ENCODE data around the gene TIAM1.

The TIAM1 gene

DNA sequence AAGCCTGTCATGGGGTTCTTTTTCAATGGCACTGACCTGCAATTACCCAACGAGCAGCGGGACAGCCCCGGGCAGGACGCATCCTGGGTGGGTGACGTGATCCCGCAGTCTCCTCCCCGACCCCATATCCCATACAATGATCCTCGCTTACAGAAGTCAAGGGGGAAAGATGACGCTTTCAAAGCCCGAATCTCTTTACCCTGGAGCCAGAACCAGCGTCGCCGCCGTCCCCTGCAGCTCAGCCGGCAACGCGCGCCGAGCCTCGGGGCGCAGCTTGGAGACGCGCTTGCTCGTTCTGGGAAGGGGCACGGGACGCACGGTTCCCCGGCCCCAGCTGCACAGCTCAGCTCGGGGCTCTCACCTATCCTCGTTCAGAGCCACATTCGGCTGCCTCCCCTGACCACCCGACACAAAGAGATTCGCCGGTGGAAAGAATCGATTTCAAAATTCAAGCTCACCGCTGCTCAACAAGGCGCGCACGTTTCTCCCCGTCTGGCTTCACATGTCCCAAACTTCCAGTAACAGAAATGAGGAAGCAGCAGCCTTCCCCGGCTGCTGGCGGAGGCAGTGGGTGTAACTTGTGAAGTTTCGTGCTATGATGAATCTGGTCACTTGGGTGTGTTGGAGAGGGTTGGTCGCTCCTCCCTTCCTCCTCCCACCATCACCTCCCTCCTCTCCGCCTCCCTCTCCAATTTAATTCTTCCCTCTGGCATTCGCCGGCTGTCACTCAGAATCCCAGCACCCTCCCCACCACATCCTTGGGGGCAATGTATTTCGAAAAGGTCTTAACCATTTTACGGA lies at the start of gene TIAM1:
Gene TIAM1 (minus strand): TSS at position 582 of the 801 bp plus-strand sequence. CDS start 77,289 bp downstream, outside the sequence.
- ATAC-seq: peak; percentile 55
- H3K36me3 Mint-ChIP-seq (ENCODE audit: low read depth): peaks cover 5% of the 10 kb centered on the region
- H3K27ac Mint-ChIP-seq: peak within 1 kb of the TSS; percentile 84
- H3K27me3 Mint-ChIP-seq: peaks cover 11% of the 10 kb centered on the region
- H3K4me1 Mint-ChIP-seq: peaks cover 62% of the 10 kb centered on the region
- H3K4me3 Mint-ChIP-seq: peak within 1 kb of the TSS; percentile 93
- H3K9me3 Mint-ChIP-seq: no peaks in the 10 kb centered on the region
- peak; percentile 42 for DNase-seq

GRCh38 chr21:31387560-31388186 lies 43.6 kb upstream of the TIAM1 start:
- H3K27ac Mint-ChIP-seq: no peak overlapping the region
- H3K36me3 Mint-ChIP-seq (ENCODE audit: low read depth): no peaks in the 10 kb centered on the region
- peaks cover 6% of the 10 kb centered on the region for H3K4me1 Mint-ChIP-seq
- no peak for ATAC-seq
- DNase-seq: no peak
- H3K4me3 Mint-ChIP-seq: no peak overlapping the region
- H3K9me3 Mint-ChIP-seq: no peaks in the 10 kb centered on the region
- H3K27me3 Mint-ChIP-seq: no peaks in the 10 kb centered on the region

- peaks cover 9% of the 10 kb centered on the region for H3K4me1 Mint-ChIP-seq
- no peak overlapping the region for H3K27ac Mint-ChIP-seq
- DNase-seq (no peak), ATAC-seq (no peak)
- no peaks in the 10 kb centered on the region for H3K9me3 Mint-ChIP-seq
- H3K4me3 Mint-ChIP-seq: no peak overlapping the region
- H3K36me3 Mint-ChIP-seq (ENCODE audit: low read depth): no peaks in the 10 kb centered on the region
- H3K27me3 Mint-ChIP-seq: no peaks in the 10 kb centered on the region
These were observed 41.9 kb upstream of the TIAM1 start for GRCh38 chr21:31386006-31386405.

GRCh38 chr21:31383770-31384169 lies 39.7 kb upstream of the TIAM1 start:
- no peaks in the 10 kb centered on the region for H3K27me3 Mint-ChIP-seq

GRCh38 chr21:31382060-31382459 lies 38.0 kb upstream of the TIAM1 start:
- Mint-ChIP-seq H3K27me3 (no peaks in the 10 kb centered on the region), H3K9me3 (peaks cover 4% of the 10 kb centered on the region), H3K36me3 (ENCODE audit: low read depth) (no peaks in the 10 kb centered on the region), H3K4me1 (peaks cover 9% of the 10 kb centered on the region), H3K4me3 (no peak overlapping the region), H3K27ac (no peak overlapping the region)
- no peak for ATAC-seq
- no peak for DNase-seq

More at GRCh38 chr21:31383770-31384169, 39.7 kb upstream of the TIAM1 start:
- H3K27ac Mint-ChIP-seq: no peak overlapping the region
- H3K9me3 Mint-ChIP-seq: peaks cover 4% of the 10 kb centered on the region
- H3K36me3 Mint-ChIP-seq (ENCODE audit: low read depth): no peaks in the 10 kb centered on the region
- no peak for ATAC-seq
- peaks cover 9% of the 10 kb centered on the region for H3K4me1 Mint-ChIP-seq
- no peak for DNase-seq
- H3K4me3 Mint-ChIP-seq: no peak overlapping the region

DNA sequence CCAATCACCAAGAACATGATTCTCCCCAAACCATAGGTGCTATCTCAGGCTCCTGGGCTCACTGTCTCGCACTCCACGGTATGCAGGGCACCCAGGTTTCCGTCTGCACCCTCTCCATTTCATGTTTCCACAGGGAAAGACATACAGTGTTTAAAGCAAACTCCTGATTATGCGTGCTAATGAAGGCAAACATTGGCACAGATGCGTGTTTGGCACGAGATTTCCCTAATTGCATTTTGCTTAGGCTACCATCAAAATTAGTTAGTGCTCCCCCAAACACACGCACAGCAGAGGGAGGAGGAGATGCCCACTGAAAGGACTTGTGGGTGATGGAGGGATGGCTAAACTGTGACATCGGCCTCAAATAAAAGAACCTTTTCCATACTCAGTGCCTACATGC lies 32.2 kb upstream of the TIAM1 start:
- DNase-seq (no peak), ATAC-seq (no peak)
- H3K4me3 Mint-ChIP-seq: no peak overlapping the region
- H3K9me3 Mint-ChIP-seq: peaks cover 4% of the 10 kb centered on the region
- no peak overlapping the region for H3K27ac Mint-ChIP-seq
- H3K27me3 Mint-ChIP-seq: no peaks in the 10 kb centered on the region
- no peaks in the 10 kb centered on the region for H3K36me3 Mint-ChIP-seq (ENCODE audit: low read depth)
- H3K4me1 Mint-ChIP-seq: peaks cover 5% of the 10 kb centered on the region

GRCh38 chr21:31374395-31374794 lies 30.3 kb upstream of the TIAM1 start:
- Mint-ChIP-seq H3K4me3 (no peak overlapping the region), H3K36me3 (ENCODE audit: low read depth) (no peaks in the 10 kb centered on the region), H3K27me3 (no peaks in the 10 kb centered on the region), H3K4me1 (peaks cover 7% of the 10 kb centered on the region), H3K9me3 (peaks cover under 1% of the 10 kb centered on the region), H3K27ac (no peak overlapping the region)
- no peak for ATAC-seq
- DNase-seq: no peak

DNA sequence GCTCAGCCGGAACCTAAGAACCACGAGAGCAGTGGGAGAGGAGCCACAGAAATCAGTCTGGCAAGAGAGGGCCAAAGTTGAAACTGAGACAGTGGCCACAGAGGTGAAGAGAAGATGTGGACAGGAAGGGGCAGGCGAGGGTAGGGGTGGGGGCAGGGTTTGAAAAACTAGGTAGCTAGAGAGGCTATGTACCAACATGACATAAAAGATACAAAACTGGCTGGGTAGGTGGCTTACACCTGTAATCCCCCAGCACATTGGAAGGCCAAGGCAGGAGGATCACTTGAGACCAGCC lies 28.4 kb upstream of the TIAM1 start:
- Mint-ChIP-seq H3K9me3 (no peaks in the 10 kb centered on the region), H3K4me3 (no peak overlapping the region), H3K36me3 (ENCODE audit: low read depth) (no peaks in the 10 kb centered on the region), H3K27ac (no peak overlapping the region), H3K4me1 (peaks cover 11% of the 10 kb centered on the region), H3K27me3 (no peaks in the 10 kb centered on the region)
- no peak for DNase-seq
- ATAC-seq: no peak

DNA sequence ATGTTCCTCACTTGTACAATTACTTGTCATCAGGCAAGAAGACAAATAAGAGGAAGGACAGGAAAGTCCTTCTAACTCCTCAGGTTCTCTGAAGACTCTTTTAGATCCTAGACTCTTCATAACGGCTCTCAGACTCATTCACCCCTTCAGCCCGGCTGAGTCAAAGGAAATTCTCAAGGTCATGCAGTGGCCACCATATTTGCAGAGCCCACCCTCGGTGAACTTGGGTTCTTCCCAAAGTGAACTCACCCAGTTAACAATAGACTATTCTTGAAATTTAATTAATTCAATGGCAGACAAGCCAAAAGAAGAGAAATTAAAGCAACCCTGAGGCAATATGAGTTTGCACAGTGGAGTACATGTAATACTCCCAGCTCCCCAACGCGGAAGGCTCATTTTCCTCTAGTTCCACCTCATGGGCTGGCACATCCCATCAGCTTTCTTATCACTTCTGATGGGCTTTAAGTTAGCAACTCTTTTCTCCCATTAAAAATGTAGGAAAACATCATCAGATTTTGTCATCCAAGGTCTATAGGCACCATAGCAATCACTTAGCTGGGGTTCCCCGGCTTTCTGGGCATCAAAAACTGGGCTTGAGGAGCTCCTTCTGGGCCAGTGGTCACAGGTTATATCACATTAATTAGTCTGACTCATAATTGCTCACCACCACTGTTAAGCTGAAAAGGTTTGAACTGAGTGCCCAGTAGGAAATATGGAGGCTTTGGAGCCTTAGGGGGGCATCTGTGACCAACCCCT lies 27.8 kb upstream of the TIAM1 start:
- Mint-ChIP-seq H3K9me3 (no peaks in the 10 kb centered on the region), H3K27ac (no peak overlapping the region), H3K4me3 (no peak overlapping the region), H3K4me1 (peaks cover 15% of the 10 kb centered on the region), H3K27me3 (no peaks in the 10 kb centered on the region), H3K36me3 (ENCODE audit: low read depth) (no peaks in the 10 kb centered on the region)
- ATAC-seq: no peak
- DNase-seq: no peak

DNA sequence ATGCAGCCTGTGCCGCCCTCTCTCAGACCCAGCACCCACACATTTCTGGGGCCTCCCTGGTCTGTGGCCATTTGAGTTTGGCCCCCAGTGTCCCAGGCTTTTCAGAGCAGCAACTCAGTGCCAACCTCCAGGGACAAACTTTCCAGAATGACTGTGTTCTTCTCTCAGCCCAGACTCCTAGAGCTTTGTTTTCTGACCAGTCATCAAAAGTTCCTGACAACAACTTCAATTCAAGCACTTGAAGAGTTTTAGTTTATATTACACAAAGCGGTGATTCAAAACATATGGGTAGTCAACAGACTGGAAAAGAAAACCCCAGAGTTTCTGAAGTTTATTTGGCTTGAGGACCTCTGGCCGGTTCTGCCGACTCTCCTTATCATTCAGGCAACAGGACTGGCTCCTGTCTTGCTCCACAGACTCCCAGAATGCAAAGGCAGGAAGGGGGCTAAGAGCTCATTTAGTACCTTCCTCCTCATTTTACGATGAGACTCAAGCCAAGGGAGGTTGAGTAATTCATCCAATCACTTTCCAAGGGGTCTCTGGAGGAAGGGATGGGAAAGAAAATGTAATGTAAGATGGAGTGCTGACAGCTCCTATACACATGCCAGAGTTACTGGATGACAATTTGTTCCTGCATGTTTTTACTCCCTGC lies 27.0 kb upstream of the TIAM1 start:
- Mint-ChIP-seq H3K4me1 (peaks cover 24% of the 10 kb centered on the region), H3K27me3 (no peaks in the 10 kb centered on the region), H3K9me3 (no peaks in the 10 kb centered on the region), H3K36me3 (ENCODE audit: low read depth) (no peaks in the 10 kb centered on the region), H3K27ac (no peak overlapping the region), H3K4me3 (no peak overlapping the region)
- no peak for ATAC-seq
- no peak for DNase-seq

DNA sequence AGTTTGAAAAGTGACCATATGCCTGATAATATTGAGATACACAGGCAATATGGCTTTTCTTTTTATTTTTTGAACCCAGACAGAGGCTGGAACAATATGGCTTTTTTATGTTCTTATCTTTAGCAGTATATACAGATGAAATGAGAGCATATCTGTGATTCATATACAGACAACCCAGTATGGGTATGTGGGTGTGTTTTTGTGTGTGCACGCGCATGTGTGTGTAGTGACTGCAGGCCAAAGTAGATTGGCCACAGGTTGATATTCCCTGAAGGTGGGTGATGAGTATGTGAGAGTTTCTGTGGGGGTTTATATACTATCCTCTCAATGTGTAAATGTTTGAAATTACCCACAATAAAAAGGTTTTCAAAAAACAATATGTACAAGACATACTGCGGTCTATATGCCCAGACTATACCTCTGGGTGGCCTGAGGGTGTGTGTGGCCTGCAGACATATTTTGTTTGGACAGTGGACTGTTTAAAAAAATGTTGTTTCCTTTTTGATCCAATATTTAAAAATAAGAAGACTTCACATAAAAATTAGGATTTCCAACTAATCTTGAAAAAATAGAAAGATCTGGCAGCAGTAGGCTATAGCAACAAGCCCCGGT lies 26.3 kb upstream of the TIAM1 start:
- Mint-ChIP-seq H3K4me3 (no peak overlapping the region), H3K27ac (no peak overlapping the region), H3K27me3 (no peaks in the 10 kb centered on the region), H3K36me3 (ENCODE audit: low read depth) (no peaks in the 10 kb centered on the region), H3K4me1 (peaks cover 25% of the 10 kb centered on the region), H3K9me3 (no peaks in the 10 kb centered on the region)
- DNase-seq: no peak
- ATAC-seq: peak; percentile 63

DNA sequence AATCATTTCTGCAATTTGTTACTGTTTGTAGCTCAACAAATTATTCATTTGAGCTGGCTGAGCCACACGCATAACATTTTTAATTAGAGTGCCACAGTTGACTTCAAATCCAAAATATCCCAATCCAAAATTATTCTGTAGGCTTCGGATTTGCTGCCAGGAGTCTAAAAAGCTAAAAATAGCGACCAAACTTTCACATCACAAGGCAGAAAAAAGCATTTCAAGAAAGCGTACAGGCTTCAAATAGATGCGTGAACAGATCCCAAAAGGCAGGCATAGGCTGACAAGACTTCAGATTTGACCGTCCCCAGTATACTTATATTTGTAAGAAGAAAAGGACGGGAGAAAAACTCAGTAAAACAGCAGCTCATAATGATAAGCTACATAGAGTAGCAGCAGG lies 24.3 kb upstream of the TIAM1 start:
- Mint-ChIP-seq H3K4me3 (no peak overlapping the region), H3K4me1 (peaks cover 39% of the 10 kb centered on the region), H3K27me3 (no peaks in the 10 kb centered on the region), H3K36me3 (ENCODE audit: low read depth) (no peaks in the 10 kb centered on the region), H3K9me3 (no peaks in the 10 kb centered on the region), H3K27ac (no peak overlapping the region)
- DNase-seq (no peak), ATAC-seq (no peak)

- Mint-ChIP-seq H3K4me1 (peaks cover 44% of the 10 kb centered on the region), H3K4me3 (no peak overlapping the region), H3K27ac (no peak overlapping the region), H3K36me3 (ENCODE audit: low read depth) (no peaks in the 10 kb centered on the region), H3K9me3 (no peaks in the 10 kb centered on the region), H3K27me3 (no peaks in the 10 kb centered on the region)
- no peak for ATAC-seq
- no peak for DNase-seq
These were observed 23.7 kb upstream of the TIAM1 start for GRCh38 chr21:31367801-31368200.

DNA sequence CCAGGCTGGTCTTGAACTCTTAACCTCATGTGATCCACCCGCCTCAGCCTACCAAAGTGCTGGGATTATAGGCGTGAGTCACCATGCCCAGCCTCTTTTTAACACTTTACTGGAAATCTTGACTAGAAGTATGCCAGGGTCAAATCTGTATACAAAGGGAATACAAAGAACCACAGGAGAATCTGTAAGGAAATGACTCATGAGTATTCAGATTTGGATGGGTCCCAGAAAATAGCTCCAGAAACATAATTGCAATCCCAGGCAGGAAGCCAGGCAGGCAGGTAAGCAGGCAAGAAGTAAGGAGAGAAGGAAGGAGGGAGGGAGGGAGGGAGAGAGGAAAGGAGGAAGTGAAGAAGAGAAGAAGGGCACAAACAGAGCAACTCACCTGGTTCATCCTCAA lies 22.8 kb upstream of the TIAM1 start:
- no peak for ATAC-seq
- H3K4me1 Mint-ChIP-seq: peaks cover 49% of the 10 kb centered on the region
- H3K27ac Mint-ChIP-seq: no peak overlapping the region
- H3K9me3 Mint-ChIP-seq: no peaks in the 10 kb centered on the region
- no peaks in the 10 kb centered on the region for H3K36me3 Mint-ChIP-seq (ENCODE audit: low read depth)
- DNase-seq: no peak
- H3K27me3 Mint-ChIP-seq: no peaks in the 10 kb centered on the region
- no peak overlapping the region for H3K4me3 Mint-ChIP-seq

Data from activated naive CD8-positive, alpha-beta T cell treated with anti-CD3 and anti-CD28 coated beads, Interleukin-2, amount 50 U/mL, for 24 hours (primary cell).